HG03039 (cell line): ENCODE data around the gene FAM124A.
A peak's percentile ranks its signal among the peaks of the same experiment; 100 is the strongest.

Source experiments
- ATAC-seq: cut with Tn5 transposase; IDR thresholded peaks from one replicate; pipeline ENCODE4 v1.9.1; 2021; ENCODE audit warnings: mild to moderate bottlenecking, moderate library complexity; ENCODE audit not compliant: unreplicated experiment

The FAM124A gene

DNA sequence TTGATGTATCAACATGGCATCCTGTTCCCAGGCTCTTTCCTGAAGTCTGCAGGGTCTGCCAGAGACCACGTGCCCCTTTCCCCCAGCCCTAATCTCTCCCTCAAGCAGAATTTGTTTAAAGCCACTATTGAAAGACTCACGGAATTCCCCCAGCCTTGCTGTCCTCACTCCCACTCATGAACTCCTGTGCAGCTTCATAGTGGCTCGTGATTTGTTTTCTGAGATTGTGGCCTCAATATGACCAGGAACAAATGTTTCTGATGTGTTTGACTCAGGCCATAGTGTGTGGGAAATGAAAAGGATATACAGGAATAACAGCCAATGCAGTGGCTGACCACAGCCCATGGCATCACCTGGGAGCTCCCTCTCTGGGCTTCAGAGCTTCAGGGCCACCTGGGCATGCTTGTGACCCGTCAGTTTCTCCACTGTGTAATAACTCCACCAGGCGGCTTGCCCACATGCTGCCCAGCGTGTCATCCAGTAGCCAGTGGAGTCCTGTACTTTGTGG is 109.2 kb downstream of the FAM124A start:
- peak; percentile 52 for ATAC-seq

DNA sequence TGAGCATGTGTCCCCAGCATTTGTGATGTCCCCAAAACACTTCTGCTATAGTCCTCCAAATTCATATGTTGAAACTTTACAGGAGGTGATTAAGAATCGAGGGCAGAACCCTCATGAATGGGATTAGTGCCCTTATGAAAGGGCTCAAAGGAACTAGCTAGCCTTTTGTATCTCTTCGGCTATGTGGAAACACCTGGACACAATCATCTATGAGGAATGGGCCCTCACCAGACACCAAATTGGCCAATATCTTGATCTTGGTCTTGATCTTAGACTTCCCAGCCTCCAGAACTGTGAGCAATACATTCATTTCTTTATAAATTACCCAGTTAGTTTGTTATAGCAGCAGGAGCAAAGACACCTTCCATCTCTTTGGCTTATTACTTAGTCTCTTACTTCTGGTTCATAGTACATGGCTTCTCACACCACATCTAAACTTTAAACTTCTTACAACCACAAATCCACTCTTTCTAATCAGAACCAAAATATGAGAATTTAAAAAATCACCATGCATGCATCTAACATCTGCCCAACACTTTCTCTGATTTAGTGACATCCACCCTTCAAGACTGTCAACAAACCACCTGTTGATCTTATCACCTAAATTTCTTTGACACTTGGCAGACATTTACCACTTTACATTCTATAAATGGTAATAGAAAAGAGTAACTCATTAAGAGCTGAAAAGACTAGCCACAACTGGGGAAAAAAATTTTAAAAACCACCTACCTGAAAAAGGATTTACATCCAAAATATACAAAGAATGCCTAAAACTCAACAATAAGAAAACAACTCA is 110.6 kb downstream of the FAM124A start:
- no peak for ATAC-seq

- no peak for ATAC-seq
Observed at GRCh38 chr13:51333421-51333820, 111.2 kb downstream of the FAM124A start.

- ATAC-seq = no peak
Observed at GRCh38 chr13:51333826-51334225, 111.6 kb downstream of the FAM124A start.
